Omental fat pad (tissue), 4 donors: Measurements from ENCODE around the gene OLFML1. TPM values are rescaled to one million over a fixed set of nuclear protein-coding genes. Genes with fewer than 3 reads are reported as not detected.

Experiments
- ATAC-seq: fragments of 150-250 bp; one replicate; pipeline ENCODE4 v1.9.1; 2016; ENCODE audit warnings: mild to moderate bottlenecking, moderate library complexity; ENCODE audit not compliant: low FRiP score
- DNase-seq: peaks from one replicate; pipeline ENCODE4 v3.0.0-alpha.2; 2019; ENCODE audit warnings: low spot score
- total RNA-seq, 4 donors: library from RNA; depleted of rRNA; stranded (reverse); fragments of >200 nt; gene quantifications; one replicate each; pipeline ENCODE4 v1.1.0, GENCODE V29; 2016
- TF ChIP-seq, protein P1 (sequence below), 3 donors: fragments of 450-650 bp; IDR thresholded peaks; one replicate each; pipeline ENCODE4 v1.5.1; 2016 to 2017; ENCODE audit warnings: antibody characterized with exemption in 3 of 3, mild to moderate bottlenecking in 3 of 3, moderate library complexity in 2 of 3

OLFML1 gene
- total RNA-seq, 4 donors from 2014 or later, result 6.5 to 40.7 (median 13.4) TPM

DNA sequence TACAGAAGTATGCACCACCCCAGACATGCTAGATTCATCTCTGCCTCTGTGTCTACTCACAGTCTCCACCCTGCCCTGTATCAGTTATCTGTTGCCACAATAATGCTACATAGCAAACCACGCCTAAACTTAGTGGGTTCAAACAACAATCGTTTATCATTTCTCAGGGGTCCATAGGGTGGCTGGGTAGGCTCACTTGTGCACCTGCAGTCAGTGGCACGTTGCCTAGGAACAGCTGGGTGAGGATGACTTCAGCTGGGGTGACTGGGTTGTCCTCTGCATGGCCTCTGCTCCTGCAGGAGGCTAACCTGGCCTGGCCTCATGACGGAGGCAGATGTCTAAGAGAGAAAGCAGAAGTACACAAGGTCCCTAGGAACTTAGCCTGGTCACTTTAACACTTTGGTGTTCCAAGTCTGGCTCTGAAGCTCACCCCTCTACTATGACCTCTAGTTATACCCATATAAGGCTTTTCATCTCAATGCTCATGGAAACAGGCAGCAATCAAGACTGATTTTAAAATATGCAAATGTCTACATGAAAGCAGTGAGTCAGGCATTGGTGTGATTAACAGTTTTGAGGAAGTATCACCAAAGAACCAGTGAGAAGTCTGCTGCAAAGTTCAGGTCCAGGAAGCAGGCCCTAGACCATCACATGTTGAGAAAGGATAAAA, 10.7 kb downstream of the OLFML1 start:
- ATAC-seq, result no peak
- DNase-seq, result no peak
- TF ChIP-seq, protein P1, sequence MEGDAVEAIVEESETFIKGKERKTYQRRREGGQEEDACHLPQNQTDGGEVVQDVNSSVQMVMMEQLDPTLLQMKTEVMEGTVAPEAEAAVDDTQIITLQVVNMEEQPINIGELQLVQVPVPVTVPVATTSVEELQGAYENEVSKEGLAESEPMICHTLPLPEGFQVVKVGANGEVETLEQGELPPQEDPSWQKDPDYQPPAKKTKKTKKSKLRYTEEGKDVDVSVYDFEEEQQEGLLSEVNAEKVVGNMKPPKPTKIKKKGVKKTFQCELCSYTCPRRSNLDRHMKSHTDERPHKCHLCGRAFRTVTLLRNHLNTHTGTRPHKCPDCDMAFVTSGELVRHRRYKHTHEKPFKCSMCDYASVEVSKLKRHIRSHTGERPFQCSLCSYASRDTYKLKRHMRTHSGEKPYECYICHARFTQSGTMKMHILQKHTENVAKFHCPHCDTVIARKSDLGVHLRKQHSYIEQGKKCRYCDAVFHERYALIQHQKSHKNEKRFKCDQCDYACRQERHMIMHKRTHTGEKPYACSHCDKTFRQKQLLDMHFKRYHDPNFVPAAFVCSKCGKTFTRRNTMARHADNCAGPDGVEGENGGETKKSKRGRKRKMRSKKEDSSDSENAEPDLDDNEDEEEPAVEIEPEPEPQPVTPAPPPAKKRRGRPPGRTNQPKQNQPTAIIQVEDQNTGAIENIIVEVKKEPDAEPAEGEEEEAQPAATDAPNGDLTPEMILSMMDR (IDR thresholded peaks at IDR 0.05), result no peak

DNA sequence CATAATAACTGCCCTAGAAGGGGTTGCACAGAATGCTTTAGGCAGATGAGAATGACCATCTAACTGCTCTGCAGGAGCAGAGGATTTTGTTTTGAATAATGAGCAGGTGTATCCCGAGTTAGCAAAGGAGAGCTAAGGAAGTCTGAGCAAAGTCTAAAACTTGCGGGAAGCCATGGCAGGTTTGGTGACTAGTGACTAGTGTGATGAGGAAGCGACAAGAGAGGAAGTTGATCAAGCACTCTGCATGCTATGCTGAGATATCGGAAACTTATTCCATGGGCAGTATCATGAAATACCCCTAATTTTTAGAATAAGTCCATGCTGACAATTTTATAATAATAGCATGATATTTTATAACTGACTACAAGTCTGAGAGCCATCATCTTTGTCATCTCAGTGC, 12.9 kb downstream of the OLFML1 start:
- DNase-seq, result no peak
- ATAC-seq, result no peak
- TF ChIP-seq, protein P1 (IDR thresholded peaks at IDR 0.05), result no peak

DNA sequence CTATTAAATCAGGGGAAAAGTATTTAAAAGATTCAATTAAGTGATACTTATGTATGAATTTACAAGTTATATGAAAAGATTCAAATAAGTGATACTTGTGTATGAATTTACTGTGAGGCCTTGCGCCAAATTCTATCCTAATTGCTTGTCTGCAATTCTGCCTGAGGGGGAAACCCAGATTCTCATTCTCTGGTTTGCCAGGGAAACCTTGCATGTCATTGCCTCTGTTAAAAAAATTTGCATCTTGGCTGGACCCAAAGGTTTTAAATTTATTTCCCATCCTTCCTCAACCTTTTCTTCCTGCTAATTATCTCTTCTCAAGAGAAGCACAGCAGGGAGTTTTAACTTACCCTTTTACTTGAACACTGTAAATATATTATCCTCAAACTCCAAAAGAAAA, 13.8 kb downstream of the OLFML1 start:
- no peak for DNase-seq
- TF ChIP-seq, protein P1 (IDR thresholded peaks at IDR 0.05), result no peak
- ATAC-seq, result no peak

DNA sequence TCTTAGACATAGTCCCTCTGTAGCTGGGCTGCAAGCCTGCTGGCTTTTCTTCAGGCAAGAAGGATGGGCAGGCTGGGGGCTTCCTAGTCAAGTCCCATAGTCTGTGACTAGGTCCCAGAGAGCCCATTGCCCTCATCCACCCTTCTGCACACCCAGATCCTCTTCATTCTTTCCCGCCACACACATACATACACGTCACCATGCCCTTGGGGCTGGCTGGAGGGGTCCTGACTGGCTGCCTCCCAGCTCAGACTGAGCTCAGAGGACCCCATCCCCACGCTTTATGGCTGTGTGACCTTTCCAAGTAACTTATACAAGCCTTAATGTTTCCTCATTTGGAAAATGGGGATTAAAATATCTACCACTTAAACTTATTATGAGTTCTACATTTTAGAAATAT, 14.9 kb downstream of the OLFML1 start:
- no peak for DNase-seq
- TF ChIP-seq, protein P1 (IDR thresholded peaks at IDR 0.05), result no peak

DNA sequence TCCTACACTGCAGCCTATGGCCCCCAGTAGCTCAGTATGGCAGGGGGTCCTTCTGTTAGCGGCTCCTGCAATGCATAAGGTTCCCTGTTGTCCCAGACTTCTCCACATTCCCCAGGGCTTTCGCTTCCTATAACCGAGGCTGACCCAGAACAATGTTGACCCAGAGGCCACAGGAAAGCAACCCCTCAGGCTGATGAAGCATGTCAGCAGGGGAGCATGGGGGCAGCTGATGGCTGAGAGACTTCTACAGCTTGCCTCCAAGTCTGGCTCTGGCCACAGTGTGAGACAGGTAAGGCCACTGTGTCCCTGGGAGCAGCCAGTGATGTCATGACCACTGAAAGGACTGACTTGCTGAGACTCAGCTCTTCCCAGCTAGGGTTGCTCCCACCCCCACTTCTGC, 15.9 kb downstream of the OLFML1 start:
- DNase-seq, result no peak
- no peak for ATAC-seq
- TF ChIP-seq, protein P1 (IDR thresholded peaks at IDR 0.05), result no peak

More for the DNA sequence above, 14.9 kb downstream of the OLFML1 start:
- ATAC-seq, result no peak

DNA sequence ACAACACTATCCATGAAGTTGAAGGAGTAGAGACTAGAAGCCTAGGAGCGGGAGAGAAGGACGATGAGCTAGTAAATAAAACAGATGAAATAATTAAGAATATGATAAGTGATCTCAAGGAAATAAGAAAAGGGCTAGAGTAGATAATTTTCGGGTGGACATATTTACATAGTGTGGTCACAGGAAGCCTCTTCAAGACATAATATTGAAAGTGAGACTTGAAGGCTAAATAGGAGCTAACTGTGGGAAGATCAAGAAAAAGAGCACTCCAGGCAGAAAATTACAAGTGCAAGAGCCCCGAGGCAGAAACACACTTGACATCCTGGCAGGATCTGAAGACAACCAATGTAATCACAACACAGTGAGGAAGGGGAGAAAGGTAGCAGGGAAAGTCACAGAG, 16.6 kb downstream of the OLFML1 start:
- TF ChIP-seq, protein P1 (IDR thresholded peaks at IDR 0.05), result no peak
- DNase-seq, result no peak
- ATAC-seq, result no peak

DNA sequence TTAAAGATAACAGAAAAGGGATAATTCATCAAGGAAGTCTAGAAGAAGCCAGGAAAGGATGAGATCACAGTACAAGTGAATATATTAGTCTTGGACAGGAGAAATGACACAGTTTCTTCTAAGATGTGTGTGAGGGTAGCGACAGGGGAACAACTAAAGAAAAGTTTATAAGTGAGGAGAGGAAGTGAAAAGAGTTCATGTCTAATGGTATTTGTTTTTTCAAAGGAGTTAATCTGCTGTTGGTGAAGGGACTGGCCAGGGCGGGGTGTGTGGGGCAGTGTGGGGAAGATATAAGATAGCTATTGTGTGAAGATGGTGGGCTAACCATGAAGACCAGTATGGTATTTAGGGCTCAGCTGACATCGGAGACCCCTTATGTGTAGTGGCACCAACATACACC, 20.9 kb downstream of the OLFML1 start:
- DNase-seq (no peak), ATAC-seq (no peak)
- TF ChIP-seq, protein P1 (IDR thresholded peaks at IDR 0.05), result no peak
